T-cell (primary cell): Measurements from ENCODE around the gene IKZF2. TPM values are rescaled to one million over a fixed set of nuclear protein-coding genes. Genes with fewer than 3 reads are reported as not detected.

Experiments
- ATAC-seq, 4 experiments: fragments of 200-7000 bp in 3 of 4; fragments of 150-1000 bp in 1 of 4; cut with Tn5 transposase; replicated peaks in 1 of 4; 1 replicate in 3 of 4; 2 replicates in 1 of 4; pipeline ENCODE4 v1.10.0; 2021; ENCODE audit warnings: moderate library complexity in 3 of 4, mild to moderate bottlenecking in 2 of 4, moderate number of reproducible peaks in 1 of 4
- CTCF ChIA-PET, 2 donors: fragments of 300-600 bp; sonication (Branson Sonifier 250); formaldehyde crosslinking; loops; one replicate each; lab custom pipeline; 2022; ENCODE audit warnings: antibody characterized with exemption in 2 of 2; lab: Charles Lee
- POLR2A ChIA-PET, 2 donors: fragments of 300-600 bp; sonication (Branson Sonifier 250); formaldehyde crosslinking; loops; one replicate each; lab custom pipeline; 2022; ENCODE audit warnings: antibody characterized with exemption in 2 of 2; lab: Charles Lee
- DNase-seq, 35 experiments: peaks; one replicate each; pipeline versions ENCODE4 v3.0.0 to v3.0.0-alpha.2; 2013 to 2023
- H3K27ac ChIP-seq: one replicate; pipeline ENCODE4 v1.5.1; 2013; ENCODE audit warnings: low read length
- H3K27me3 ChIP-seq, 2 experiments: replicated peaks in 1 of 2; 1 replicate in 1 of 2; 2 replicates in 1 of 2; pipeline versions ENCODE4 v1.6.1 to v1.7.0; 2013; ENCODE audit warnings: low read length in 1 of 2, mixed read lengths in 1 of 2; ENCODE audit not compliant: control insufficient read depth in 2 of 2, insufficient read depth in 2 of 2; ENCODE audit errors: extremely low read depth in 1 of 2
- H3K36me3 ChIP-seq, 2 donors: 1 replicate in 1 of 2; 2 replicates in 1 of 2; pipeline versions ENCODE4 v1.6.1 to v1.7.0; 2013; ENCODE audit warnings: low read length in 1 of 2; ENCODE audit not compliant: control insufficient read depth in 2 of 2, insufficient read depth in 1 of 2; ENCODE audit errors: extremely low read depth in 1 of 2
- H3K4me1 ChIP-seq, 2 experiments: 1 replicate in 1 of 2; 2 replicates in 1 of 2; pipeline versions ENCODE4 v1.6.1 to v1.7.0; 2013; ENCODE audit warnings: low read length in 2 of 2, mixed read lengths in 1 of 2; ENCODE audit not compliant: insufficient read depth in 2 of 2, control insufficient read depth in 1 of 2; ENCODE audit errors: extremely low read depth in 1 of 2
- H3K4me3 ChIP-seq, 2 donors: 1 replicate in 1 of 2; 2 replicates in 1 of 2; pipeline versions ENCODE4 v1.5.1 to v1.7.0; 2013; ENCODE audit warnings: mild to moderate bottlenecking in 2 of 2, low read length in 1 of 2, moderate library complexity in 1 of 2; ENCODE audit not compliant: control insufficient read depth in 1 of 2; ENCODE audit errors: extremely low read depth in 1 of 2
- H3K9me3 ChIP-seq: 2 replicates; pipeline ENCODE4 v1.7.0; 2013
- H3K27ac Mint-ChIP-seq, 2 donors: one replicate each; pipeline ENCODE4 v1.8.0; 2020 to 2021; ENCODE audit warnings: mild to moderate bottlenecking in 2 of 2, mixed read lengths in 2 of 2
- H3K27me3 Mint-ChIP-seq, 2 donors: one replicate each; pipeline ENCODE4 v1.8.0; 2021 to 2022; ENCODE audit warnings: mixed read lengths in 2 of 2
- H3K36me3 Mint-ChIP-seq: one replicate; pipeline ENCODE4 v1.8.0; 2021; ENCODE audit warnings: mixed read lengths
- H3K4me1 Mint-ChIP-seq, 3 donors: one replicate each; pipeline ENCODE4 v1.8.0; 2020 to 2022; ENCODE audit warnings: mixed read lengths in 3 of 3, mild to moderate bottlenecking in 1 of 3
- H3K4me3 Mint-ChIP-seq, 3 donors: one replicate each; pipeline ENCODE4 v1.8.0; 2020 to 2022; ENCODE audit warnings: mild to moderate bottlenecking in 3 of 3, mixed read lengths in 3 of 3, moderate library complexity in 3 of 3
- H3K9me3 Mint-ChIP-seq, 3 donors: one replicate each; pipeline ENCODE4 v1.8.0; 2020 to 2022; ENCODE audit warnings: mixed read lengths in 3 of 3
- WGBS: methylation state at CpG from one replicate; pipeline ENCODE4 v1.1.5; 2013; ENCODE audit warnings: missing lambda C conversion rate; ENCODE audit not compliant: insufficient coverage; 5-methylcytosine and 5-hydroxymethylcytosine counted together
- total RNA-seq, 35 experiments: library from RNA in 6 of 35; stranded (reverse) in 6 of 35; fragments of 120-200 nt in 1 of 35; gene quantifications; one replicate each; pipeline versions ENCODE4 v1.2.1 to v1.2.4 and lab custom pipeline; 2013 to 2026

The IKZF2 gene
- total RNA-seq, 5 donors from 2014 or later (not counting 1 experiment from before 2014, with no cell fraction given) = 23.4 to 64.1 (median 31.0) TPM

GRCh38 chr2:213137064-213137463 lies 14.3 kb downstream of the IKZF2 start:
- no peak overlapping the region for H3K27ac Mint-ChIP-seq
- ChIA-PET CTCF (no interaction called here), POLR2A (no interaction called here)
- no peak for ATAC-seq
- Histone ChIP-seq H3K9me3 (no peaks in the 10 kb centered on the region), H3K27me3 (no peaks in the 10 kb centered on the region), H3K4me3 (no peak overlapping the region), H3K36me3 (no peaks in the 10 kb centered on the region), H3K4me1 (peaks cover 3 to 17% of the 10 kb centered on the region in 2 experiments), H3K27ac (peak overlapping the region; percentile 41)
- H3K4me3 Mint-ChIP-seq = no peak overlapping the region
- peaks cover 0 to 8% (median 0%) of the 10 kb centered on the region in 3 donors for H3K4me1 Mint-ChIP-seq
- peaks cover 0 to 2% of the 10 kb centered on the region in 2 donors for H3K27me3 Mint-ChIP-seq
- no peaks in the 10 kb centered on the region for H3K9me3 Mint-ChIP-seq
- no peak for DNase-seq
- WGBS = no CpG with 5 or more reads among the region's 4 CpGs
- H3K36me3 Mint-ChIP-seq = peaks cover 3% of the 10 kb centered on the region

DNA sequence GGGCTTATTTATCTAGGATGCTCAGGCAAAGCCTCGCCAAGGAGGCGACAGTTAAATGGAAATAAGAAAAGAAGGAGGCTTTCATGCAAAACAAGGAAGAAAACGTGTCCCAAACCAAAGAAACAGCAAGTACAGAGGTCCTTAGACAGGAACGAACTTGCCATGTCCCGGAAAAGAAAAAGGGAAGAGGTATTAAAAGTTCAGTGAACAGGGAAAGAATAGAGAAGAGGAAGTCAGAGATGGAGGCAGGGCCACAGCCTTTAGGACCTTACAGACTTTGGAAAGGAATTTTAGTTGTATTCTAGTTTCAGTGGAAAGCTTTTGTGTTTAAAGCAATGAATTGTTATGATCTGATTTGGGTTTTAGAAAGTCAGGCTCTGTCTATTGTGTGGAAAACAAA lies 22.1 kb downstream of the IKZF2 start:
- no peaks in the 10 kb centered on the region for H3K27me3 ChIP-seq
- ATAC-seq (no peak), DNase-seq (no peak)
- ChIA-PET POLR2A (no interaction called here), CTCF (no interaction called here)
- H3K4me3 ChIP-seq = no peak overlapping the region
- Mint-ChIP-seq H3K27me3 (no peaks in the 10 kb centered on the region), H3K27ac (peak overlapping the region; percentile 15 to 44), H3K36me3 (no peaks in the 10 kb centered on the region), H3K4me1 (peaks cover 11% of the 10 kb centered on the region in 3 donors), H3K9me3 (no peaks in the 10 kb centered on the region), H3K4me3 (peak overlapping the region in 1 of 3 donors; percentile 24)
- no peaks in the 10 kb centered on the region for H3K9me3 ChIP-seq
- H3K27ac ChIP-seq = peak overlapping the region; percentile 35
- H3K36me3 ChIP-seq = no peaks in the 10 kb centered on the region
- peaks cover 4 to 36% of the 10 kb centered on the region in 2 experiments for H3K4me1 ChIP-seq
- WGBS = 74% methylated on average over 5 of the region's 5 CpGs

DNA sequence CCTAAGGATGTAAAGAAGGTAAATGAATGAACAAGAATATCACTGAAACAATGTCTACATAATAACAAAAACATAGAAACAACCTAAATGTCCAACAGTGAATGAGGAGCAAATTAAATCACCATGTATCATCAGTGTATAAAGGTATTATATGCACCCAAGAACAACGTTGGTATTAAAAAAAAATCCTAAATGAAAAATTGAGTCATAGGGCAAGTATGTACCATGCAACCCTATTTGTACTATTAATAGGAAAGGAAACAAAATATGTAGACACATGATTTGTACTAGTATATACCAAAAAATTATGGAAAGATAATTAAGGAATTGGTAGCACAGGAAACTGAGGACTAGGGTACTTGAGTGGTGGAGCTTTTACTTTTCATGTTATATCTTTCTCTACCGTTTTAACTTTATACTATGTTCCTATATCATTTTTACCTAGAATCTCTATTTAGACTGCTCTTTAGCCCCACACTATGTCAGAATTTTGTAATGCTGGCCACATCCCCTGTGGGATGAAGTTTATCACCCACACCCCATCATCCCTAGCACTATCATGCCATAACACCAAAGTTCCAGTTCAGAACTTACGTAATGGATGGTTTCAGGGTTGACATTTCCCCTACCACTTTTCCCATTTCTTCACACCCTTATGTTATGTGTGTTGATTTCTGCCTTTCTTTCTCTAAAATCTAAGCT lies 25.6 kb downstream of the IKZF2 start:
- H3K27me3 ChIP-seq = no peaks in the 10 kb centered on the region
- DNase-seq = peak in 2 of 35 experiments; percentile 17 to 38
- POLR2A ChIA-PET = no interaction called here
- no peaks in the 10 kb centered on the region for H3K9me3 Mint-ChIP-seq
- WGBS = no CpG with 5 or more reads among the region's 3 CpGs
- no peak overlapping the region for H3K4me3 Mint-ChIP-seq
- H3K4me3 ChIP-seq = no peak overlapping the region
- no peaks in the 10 kb centered on the region for H3K36me3 Mint-ChIP-seq
- peaks cover 6 to 61% of the 10 kb centered on the region in 2 experiments for H3K4me1 ChIP-seq
- H3K27ac ChIP-seq = peak overlapping the region; percentile 38
- CTCF ChIA-PET = interaction anchor here (0.7 to 1.3 kb wide), 2 partner anchors 12 to 1825 kb away, joined by 5 read pairs; no protein-coding TSS in a partner anchor
- H3K9me3 ChIP-seq = no peaks in the 10 kb centered on the region
- no peaks in the 10 kb centered on the region for H3K36me3 ChIP-seq
- ATAC-seq = peak; percentile 30 to 52 (median 45)
- peak overlapping the region in 1 of 2 donors; percentile 3 for H3K27ac Mint-ChIP-seq
- H3K27me3 Mint-ChIP-seq = no peaks in the 10 kb centered on the region
- H3K4me1 Mint-ChIP-seq = peaks cover 20 to 34% (median 28%) of the 10 kb centered on the region in 3 donors

DNA sequence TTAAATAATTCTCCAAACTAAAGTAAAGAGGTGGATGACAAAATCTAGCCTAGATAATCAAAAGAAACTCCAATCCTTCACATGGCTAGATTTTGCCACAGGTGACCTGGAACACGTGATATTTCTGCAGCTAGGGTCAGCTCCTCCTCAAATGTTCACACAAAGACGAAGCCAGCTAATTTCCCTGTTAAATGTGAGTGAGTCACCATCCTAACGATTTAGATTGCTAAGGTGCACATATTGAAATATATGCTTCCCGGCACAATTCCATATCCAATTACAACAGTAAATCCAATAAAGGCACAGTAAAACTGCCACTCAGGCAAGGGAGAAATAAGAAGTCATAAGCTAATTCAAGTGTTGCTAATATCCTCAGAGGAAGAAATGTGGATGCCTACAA lies 28.7 kb downstream of the IKZF2 start:
- peaks cover 9 to 74% of the 10 kb centered on the region in 2 experiments for H3K4me1 ChIP-seq
- POLR2A ChIA-PET = interaction anchor here in 1 of 2 donors (0.6 to 0.7 kb wide), 2 partner anchors 15 to 101 kb away, joined by 3 read pairs; no protein-coding TSS in a partner anchor
- no peaks in the 10 kb centered on the region for H3K9me3 ChIP-seq
- no peak for ATAC-seq
- DNase-seq = no peak
- 80% methylated on average over 1 of the region's 4 CpGs for WGBS
- H3K4me1 Mint-ChIP-seq = peaks cover 38 to 54% (median 42%) of the 10 kb centered on the region in 3 donors
- H3K36me3 ChIP-seq = no peaks in the 10 kb centered on the region
- peak overlapping the region; percentile 26 for H3K27ac ChIP-seq
- H3K27ac Mint-ChIP-seq = peak overlapping the region; percentile 63 to 73
- CTCF ChIA-PET = interaction anchor here in 1 of 2 donors (0.7 kb wide), 1 partner anchor 30 kb away, joined by 3 read pairs; no protein-coding TSS in a partner anchor
- H3K4me3 Mint-ChIP-seq = no peak overlapping the region
- no peaks in the 10 kb centered on the region for H3K27me3 Mint-ChIP-seq
- no peaks in the 10 kb centered on the region for H3K9me3 Mint-ChIP-seq
- no peak overlapping the region for H3K4me3 ChIP-seq
- no peaks in the 10 kb centered on the region for H3K36me3 Mint-ChIP-seq
- no peaks in the 10 kb centered on the region for H3K27me3 ChIP-seq

DNA sequence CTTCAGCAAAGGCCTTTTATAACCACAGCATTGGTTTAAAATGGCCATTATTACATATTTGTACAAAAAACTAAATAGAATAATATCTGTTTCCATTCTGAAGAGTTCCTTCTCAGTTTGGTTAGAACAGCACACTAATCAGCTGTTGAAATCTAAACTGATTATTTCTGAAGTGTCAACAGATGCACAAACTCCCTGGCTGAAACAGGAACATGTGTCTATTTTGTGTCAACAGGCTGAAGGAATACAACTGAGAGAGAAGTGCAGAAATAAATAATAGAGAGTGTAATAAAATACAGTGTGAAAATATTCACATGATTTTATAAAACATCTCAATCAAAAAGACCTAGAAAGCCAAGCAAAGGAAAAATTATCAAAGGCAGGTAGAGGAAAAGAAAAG lies 29.7 kb downstream of the IKZF2 start:
- no peaks in the 10 kb centered on the region for H3K9me3 ChIP-seq
- Mint-ChIP-seq H3K36me3 (no peaks in the 10 kb centered on the region), H3K4me1 (peaks cover 38 to 60% (median 47%) of the 10 kb centered on the region in 3 donors), H3K4me3 (no peak overlapping the region), H3K27ac (peak overlapping the region; percentile 25 to 39), H3K27me3 (no peaks in the 10 kb centered on the region), H3K9me3 (no peaks in the 10 kb centered on the region)
- POLR2A ChIA-PET = interaction anchor here in 1 of 2 donors (0.9 kb wide), 1 partner anchor 165 kb away, joined by 3 read pairs; no protein-coding TSS in a partner anchor
- H3K27ac ChIP-seq = peak overlapping the region; percentile 7
- no peaks in the 10 kb centered on the region for H3K36me3 ChIP-seq
- peaks cover 9 to 80% of the 10 kb centered on the region in 2 experiments for H3K4me1 ChIP-seq
- no peak overlapping the region for H3K4me3 ChIP-seq
- no peak for DNase-seq
- no peak for ATAC-seq
- CTCF ChIA-PET = no interaction called here
- no peaks in the 10 kb centered on the region for H3K27me3 ChIP-seq

GRCh38 chr2:213119061-213119809 lies 32.2 kb downstream of the IKZF2 start:
- Mint-ChIP-seq H3K4me1 (peaks cover 40 to 52% (median 47%) of the 10 kb centered on the region in 3 donors), H3K36me3 (no peaks in the 10 kb centered on the region), H3K27ac (peak overlapping the region; percentile 77 to 89), H3K27me3 (no peaks in the 10 kb centered on the region), H3K9me3 (no peaks in the 10 kb centered on the region), H3K4me3 (peak overlapping the region in 2 of 3 donors; percentile 26 to 36)
- CTCF ChIA-PET = no interaction called here
- Histone ChIP-seq H3K27me3 (no peaks in the 10 kb centered on the region), H3K9me3 (no peaks in the 10 kb centered on the region), H3K36me3 (no peaks in the 10 kb centered on the region), H3K4me3 (peak overlapping the region in 1 of 2 donors; percentile 32), H3K4me1 (peaks cover 7 to 77% of the 10 kb centered on the region in 2 experiments), H3K27ac (peak overlapping the region; percentile 76)
- peak; percentile 77 to 83 (median 79) for ATAC-seq
- POLR2A ChIA-PET = no interaction called here
- peak in 24 of 35 experiments; percentile 0 to 47 (median 12) for DNase-seq
- 22% methylated on average over 2 of the region's 5 CpGs for WGBS
